Measurements from ENCODE around the gene NELFB. TPM values are rescaled to one million over a fixed set of nuclear protein-coding genes. Genes with fewer than 3 reads are reported as not detected.

The NELFB gene
- total and polyA plus RNA-seq, 2 donors (not counting 1 experiment from before 2014, with no cell fraction given): 53.7 to 55.8 TPM

DNA sequence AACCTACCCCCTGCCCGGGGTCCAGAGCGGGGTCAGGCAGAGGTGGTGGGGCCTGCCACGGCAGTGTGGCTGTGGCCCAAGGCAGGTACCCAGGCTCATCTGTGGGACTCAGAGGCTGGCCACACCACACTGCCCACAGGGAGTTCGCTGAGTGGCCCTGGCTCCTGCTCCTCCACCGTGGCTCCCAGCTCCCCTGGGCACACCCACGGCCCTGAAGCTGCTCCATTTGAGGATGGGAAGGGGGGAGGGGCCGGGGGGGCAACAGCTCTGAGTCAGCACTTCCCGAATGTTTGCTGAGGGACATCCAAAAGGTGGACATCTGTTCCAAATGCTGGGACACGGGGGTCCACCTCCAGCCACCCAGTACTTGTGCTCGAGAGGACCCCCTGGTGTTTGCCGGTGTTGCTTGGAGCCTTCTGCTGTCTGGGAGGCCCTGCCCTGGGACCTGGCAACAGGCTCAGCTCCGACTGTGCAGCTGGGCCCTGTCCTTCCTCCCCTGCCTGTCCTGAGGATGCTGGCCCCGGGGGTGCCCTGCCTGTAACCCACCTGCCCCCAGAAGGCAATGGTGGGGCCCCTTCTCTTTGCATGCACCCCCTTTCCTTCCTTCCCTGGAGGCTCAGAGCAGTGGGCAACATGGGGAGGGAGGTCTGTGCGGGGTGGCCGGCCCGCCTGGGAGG, 49.4 kb downstream of the NELFB start:
- 56% methylated on average over 16 of the region's 16 CpGs for WGBS (ENCODE audit: insufficient coverage)
- no peak overlapping the region for H3K4me3 Mint-ChIP-seq
- no peak overlapping the region for H3K27ac Mint-ChIP-seq
- intact Hi-C loops (cut with micrococcal nuclease): no loop called here
- POLR2A ChIA-PET: interaction anchor here (1.1 kb wide), 1 partner anchor 16 kb away, joined by 4 read pairs; no protein-coding TSS in a partner anchor
- H3K27ac ChIP-seq (ENCODE audit: low read length in 2 of 2): no peak overlapping the region
- H3K4me1 ChIP-seq (ENCODE audit: control insufficient read depth in 2 of 2, insufficient read depth in 2 of 2, low read length in 2 of 2): peaks cover 41 to 51% of the 10 kb centered on the region in 2 donors
- H3K9ac ChIP-seq (ENCODE audit: low read length): no peak overlapping the region
- CTCF ChIA-PET: interaction anchor here (1.3 to 4.1 kb wide), 6 partner anchors 12 to 119 kb away, joined by 3 to 25 read pairs (median 13); partner anchors contain the start of genes EXD3 and NOXA1
- no peaks in the 10 kb centered on the region for H3K9me3 Mint-ChIP-seq (ENCODE audit: insufficient read depth)
- DNase-seq: no peak
- H4K20me1 ChIP-seq (ENCODE audit: control insufficient read depth, insufficient read depth, low read length, poor library complexity, severe bottlenecking): peaks cover 5% of the 10 kb centered on the region
- ATAC-seq (ENCODE audit: low read depth): no peak
- H3K79me2 ChIP-seq (ENCODE audit: control insufficient read depth, insufficient read depth, low read length): no peaks in the 10 kb centered on the region
- TF ChIP-seq, protein P1, sequence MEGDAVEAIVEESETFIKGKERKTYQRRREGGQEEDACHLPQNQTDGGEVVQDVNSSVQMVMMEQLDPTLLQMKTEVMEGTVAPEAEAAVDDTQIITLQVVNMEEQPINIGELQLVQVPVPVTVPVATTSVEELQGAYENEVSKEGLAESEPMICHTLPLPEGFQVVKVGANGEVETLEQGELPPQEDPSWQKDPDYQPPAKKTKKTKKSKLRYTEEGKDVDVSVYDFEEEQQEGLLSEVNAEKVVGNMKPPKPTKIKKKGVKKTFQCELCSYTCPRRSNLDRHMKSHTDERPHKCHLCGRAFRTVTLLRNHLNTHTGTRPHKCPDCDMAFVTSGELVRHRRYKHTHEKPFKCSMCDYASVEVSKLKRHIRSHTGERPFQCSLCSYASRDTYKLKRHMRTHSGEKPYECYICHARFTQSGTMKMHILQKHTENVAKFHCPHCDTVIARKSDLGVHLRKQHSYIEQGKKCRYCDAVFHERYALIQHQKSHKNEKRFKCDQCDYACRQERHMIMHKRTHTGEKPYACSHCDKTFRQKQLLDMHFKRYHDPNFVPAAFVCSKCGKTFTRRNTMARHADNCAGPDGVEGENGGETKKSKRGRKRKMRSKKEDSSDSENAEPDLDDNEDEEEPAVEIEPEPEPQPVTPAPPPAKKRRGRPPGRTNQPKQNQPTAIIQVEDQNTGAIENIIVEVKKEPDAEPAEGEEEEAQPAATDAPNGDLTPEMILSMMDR (IDR thresholded peaks at IDR 0.05): no peak
- no peak for TF ChIP-seq EZH2 (IDR thresholded peaks at IDR 0.05; ENCODE audit: borderline replicate concordance, insufficient read depth, low read depth, low read length, poor library complexity, severe bottlenecking)
- no peak overlapping the region for H3K4me3 ChIP-seq (ENCODE audit: control extremely low read depth in 1 of 5, extremely low read depth in 1 of 5, insufficient read depth in 1 of 5, low read depth in 2 of 5, low read length in 4 of 5)
- no peak overlapping the region for H2AFZ ChIP-seq (ENCODE audit: insufficient read depth, low read depth, low read length, poor library complexity, severe bottlenecking)
- peaks cover 20% of the 10 kb centered on the region for H3K4me1 Mint-ChIP-seq
- H3K4me2 ChIP-seq (replicated peaks; ENCODE audit: low read depth, low read length, poor library complexity, severe bottlenecking): peak overlapping the region; percentile 49
- peaks cover 0 to 16% (median 0%) of the 10 kb centered on the region in 3 donors for H3K9me3 ChIP-seq (ENCODE audit: control extremely low read depth in 1 of 3, control insufficient read depth in 2 of 3, insufficient read depth in 1 of 3, low read length in 2 of 3)
- peaks cover 0 to 51% (median 21%) of the 10 kb centered on the region in 4 experiments for H3K27me3 ChIP-seq (replicated peaks in 1 of 4; ENCODE audit: control extremely low read depth in 1 of 4, control insufficient read depth in 3 of 4, insufficient read depth in 4 of 4, low read length in 3 of 4)
- H3K36me3 ChIP-seq (replicated peaks in 1 of 2; ENCODE audit: control extremely low read depth in 1 of 2, control insufficient read depth in 1 of 2, extremely low read depth in 1 of 2, insufficient read depth in 2 of 2, low read length in 1 of 2): no peaks in the 10 kb centered on the region
- H3K27me3 Mint-ChIP-seq: peaks cover 4% of the 10 kb centered on the region

Measured in B cell (primary cell).